GM18951 (cell line): ENCODE results near the gene TMC4.

Experiments
- POLR2A ChIP-seq: IDR thresholded peaks from 4 replicates; pipeline ENCODE4 v1.6.1; 2011; ENCODE audit warnings: mild to moderate bottlenecking; ENCODE audit not compliant: insufficient read length, insufficient read depth; ENCODE audit errors: extremely low read depth
- in situ Hi-C: fragments of 300-500 bp; cut with MboI; formaldehyde crosslinking; loops from one replicate; pipeline ENCODE4 v1.12.0; 2022; ENCODE audit warnings: low sequenced_read_pairs, mixed read lengths, inconsistent platforms; ENCODE audit not compliant: unreplicated experiment

Gene TMC4

GRCh38 chr19:54179921-54180461 lies 7.0 kb upstream of the TMC4 start:
- in situ Hi-C loops, result loop anchor here (10.0 kb wide), 1 partner anchor 55 kb away; no protein-coding TSS in a partner anchor
- TF ChIP-seq POLR2A, result no peak

- in situ Hi-C loops, result loop anchor here (10.0 kb wide), 1 partner anchor 55 kb away; no protein-coding TSS in a partner anchor
- no peak for TF ChIP-seq POLR2A
Measured at GRCh38 chr19:54179262-54179852, 6.4 kb upstream of the TMC4 start.

- no peak for TF ChIP-seq POLR2A
- in situ Hi-C loops, result loop anchor here (10.0 kb wide), 1 partner anchor 56 kb away; no protein-coding TSS in a partner anchor
Measured at GRCh38 chr19:54178581-54179261, 5.8 kb upstream of the TMC4 start.

- TF ChIP-seq POLR2A, result no peak
- in situ Hi-C loops, result loop anchor here (10.0 kb wide), 1 partner anchor 61 kb away; no protein-coding TSS in a partner anchor
Measured at GRCh38 chr19:54173951-54174834, 1.2 kb upstream of the TMC4 start.

GRCh38 chr19:54173359-54173699 lies 369 bp upstream of the TMC4 start:
- TF ChIP-seq POLR2A, result no peak

GRCh38 chr19:54171736-54172431 lies 1.1 kb downstream of the TMC4 start:
- in situ Hi-C loops, result loop anchor here (10.0 kb wide), 1 partner anchor 63 kb away; no protein-coding TSS in a partner anchor

More at GRCh38 chr19:54173359-54173699, 369 bp upstream of the TMC4 start:
- in situ Hi-C loops, result loop anchor here (10.0 kb wide), 1 partner anchor 61 kb away; no protein-coding TSS in a partner anchor

- in situ Hi-C loops, result no loop called here
Measured at GRCh38 chr19:54169149-54169740, 3.7 kb downstream of the TMC4 start.

GRCh38 chr19:54168174-54168917 lies 4.6 kb downstream of the TMC4 start:
- in situ Hi-C loops, result no loop called here
- no peak for TF ChIP-seq POLR2A

More at GRCh38 chr19:54169149-54169740, 3.7 kb downstream of the TMC4 start:
- TF ChIP-seq POLR2A, result no peak

- TF ChIP-seq POLR2A, result no peak
- in situ Hi-C loops, result no loop called here
Measured at GRCh38 chr19:54165222-54165621, 7.7 kb downstream of the TMC4 start.

GRCh38 chr19:54164369-54165068 lies 8.4 kb downstream of the TMC4 start:
- in situ Hi-C loops, result no loop called here
- no peak for TF ChIP-seq POLR2A

- TF ChIP-seq POLR2A, result no peak
- in situ Hi-C loops, result no loop called here
Measured at GRCh38 chr19:54162884-54163283, 10.1 kb downstream of the TMC4 start.
